Esophagus muscularis mucosa (tissue), 4 donors: Measurements from ENCODE around the gene CDON. TPM values are rescaled to one million over a fixed set of nuclear protein-coding genes. Genes with fewer than 3 reads are reported as not detected.
"Not testable (repeated sequence)": the region's sequence is repeated elsewhere in the genome, so short reads cannot be mapped to it uniquely, and the experiment has no call there.

Experiments
- DNase-seq: peaks from one replicate; pipeline ENCODE4 v3.0.0-alpha.2; 2017; ENCODE audit errors: extremely low spot score
- H3K27ac ChIP-seq, 4 donors: fragments of 200-600 bp; sonication (generic); replicated peaks in 1 of 4; 1 replicate in 3 of 4; 2 replicates in 1 of 4; pipeline ENCODE4 v1.5.1; 2016 to 2019; ENCODE audit warnings: mild to moderate bottlenecking in 1 of 4
- H3K27me3 ChIP-seq, 4 donors: fragments of 200-600 bp; sonication (generic); one replicate each; pipeline versions ENCODE4 v1.5.1 to v1.6.0; 2016 to 2019
- H3K36me3 ChIP-seq, 4 donors: fragments of 200-600 bp; sonication (generic); one replicate each; pipeline ENCODE4 v1.5.1; 2016 to 2019
- H3K4me1 ChIP-seq, 4 donors: fragments of 200-600 bp; sonication (generic); one replicate each; pipeline ENCODE4 v1.5.1; 2016 to 2019
- H3K4me3 ChIP-seq, 4 donors: fragments of 200-600 bp; sonication (generic); 1 replicate in 2 of 4; 2 replicates in 2 of 4; pipeline ENCODE4 v1.5.1; 2016 to 2019; ENCODE audit warnings: mild to moderate bottlenecking in 4 of 4, moderate library complexity in 1 of 4
- H3K9me3 ChIP-seq, 4 donors: fragments of 200-600 bp; sonication (generic); 1 replicate in 3 of 4; 2 replicates in 1 of 4; pipeline ENCODE4 v1.5.1; 2016 to 2019
- EP300 ChIP-seq: sonication (generic); formaldehyde crosslinking; IDR thresholded peaks from one replicate; pipeline ENCODE4 v1.6.1; 2017; ENCODE audit warnings: antibody characterized with exemption
- POLR2A ChIP-seq: fragments of 450-650 bp; IDR thresholded peaks from one replicate; pipeline ENCODE4 v1.6.1; 2017; ENCODE audit warnings: antibody characterized with exemption, moderate library complexity, mild to moderate bottlenecking, low read depth
- POLR2AphosphoS5 ChIP-seq, 2 donors: sonication (generic); formaldehyde crosslinking; IDR thresholded peaks; one replicate each; pipeline ENCODE4 v1.6.1; 2017; ENCODE audit warnings: antibody characterized with exemption in 2 of 2
- WGBS: methylation state at CpG from one replicate; pipeline ENCODE4 v1.1.5; 2018; 5-methylcytosine and 5-hydroxymethylcytosine counted together
- intact Hi-C: fragments of 100-400 bp; cut with DNase I; formaldehyde crosslinking; loops from one replicate; pipeline ENCODE4 v1.15.1; 2023
- total RNA-seq, 4 donors: library from RNA; depleted of rRNA; stranded (reverse); fragments of >200 nt; gene quantifications; one replicate each; pipeline versions ENCODE4 v1.1.0 to v1.2.1, GENCODE V29; 2016
- TF ChIP-seq, protein P1 (sequence below), 3 experiments: fragments of 200-600 bp in 2 of 3; fragments of 450-650 bp in 1 of 3; sonication (generic) in 2 of 3; IDR thresholded peaks; one replicate each; pipeline ENCODE4 v1.5.1; 2017 to 2019; ENCODE audit warnings: antibody characterized with exemption in 3 of 3, mild to moderate bottlenecking in 2 of 3, moderate library complexity in 1 of 3

Gene CDON
- total RNA-seq, 4 donors from 2014 or later: 16.6 to 42.7 (median 28.1) TPM

GRCh38 chr11:125918140-125918840, 144.4 kb downstream of the CDON start:
- Histone ChIP-seq H3K9me3 (no peaks in the 10 kb centered on the region), H3K4me1 (no peaks in the 10 kb centered on the region), H3K27ac (no peak overlapping the region), H3K4me3 (no peak overlapping the region), H3K27me3 (peaks cover 0 to 26% (median 0%) of the 10 kb centered on the region in 4 donors), H3K36me3 (no peaks in the 10 kb centered on the region)
- peak; percentile 84 for DNase-seq
- intact Hi-C loops: no loop called here
- TF ChIP-seq EP300: no peak
- TF ChIP-seq, protein P1, sequence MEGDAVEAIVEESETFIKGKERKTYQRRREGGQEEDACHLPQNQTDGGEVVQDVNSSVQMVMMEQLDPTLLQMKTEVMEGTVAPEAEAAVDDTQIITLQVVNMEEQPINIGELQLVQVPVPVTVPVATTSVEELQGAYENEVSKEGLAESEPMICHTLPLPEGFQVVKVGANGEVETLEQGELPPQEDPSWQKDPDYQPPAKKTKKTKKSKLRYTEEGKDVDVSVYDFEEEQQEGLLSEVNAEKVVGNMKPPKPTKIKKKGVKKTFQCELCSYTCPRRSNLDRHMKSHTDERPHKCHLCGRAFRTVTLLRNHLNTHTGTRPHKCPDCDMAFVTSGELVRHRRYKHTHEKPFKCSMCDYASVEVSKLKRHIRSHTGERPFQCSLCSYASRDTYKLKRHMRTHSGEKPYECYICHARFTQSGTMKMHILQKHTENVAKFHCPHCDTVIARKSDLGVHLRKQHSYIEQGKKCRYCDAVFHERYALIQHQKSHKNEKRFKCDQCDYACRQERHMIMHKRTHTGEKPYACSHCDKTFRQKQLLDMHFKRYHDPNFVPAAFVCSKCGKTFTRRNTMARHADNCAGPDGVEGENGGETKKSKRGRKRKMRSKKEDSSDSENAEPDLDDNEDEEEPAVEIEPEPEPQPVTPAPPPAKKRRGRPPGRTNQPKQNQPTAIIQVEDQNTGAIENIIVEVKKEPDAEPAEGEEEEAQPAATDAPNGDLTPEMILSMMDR (IDR thresholded peaks at IDR 0.05): no peak
- no peak for TF ChIP-seq POLR2A
- TF ChIP-seq POLR2AphosphoS5 (IDR thresholded peaks at IDR 0.05): no peak
- WGBS: 74% methylated on average over 13 of the region's 13 CpGs

GRCh38 chr11:125916683-125917347, 145.9 kb downstream of the CDON start:
- TF ChIP-seq, protein P1 (IDR thresholded peaks at IDR 0.05): no peak
- TF ChIP-seq POLR2AphosphoS5 (IDR thresholded peaks at IDR 0.05): no peak
- no peak for TF ChIP-seq POLR2A
- TF ChIP-seq EP300: no peak
- intact Hi-C loops: no loop called here
- no peak overlapping the region for H3K4me3 ChIP-seq
- 86% methylated on average over 12 of the region's 12 CpGs for WGBS
- H3K4me1 ChIP-seq: no peaks in the 10 kb centered on the region
- H3K27me3 ChIP-seq: peaks cover 0 to 26% (median 0%) of the 10 kb centered on the region in 4 donors
- H3K9me3 ChIP-seq: no peaks in the 10 kb centered on the region
- DNase-seq: peak; percentile 53
- no peak overlapping the region for H3K27ac ChIP-seq
- H3K36me3 ChIP-seq: no peaks in the 10 kb centered on the region

DNA sequence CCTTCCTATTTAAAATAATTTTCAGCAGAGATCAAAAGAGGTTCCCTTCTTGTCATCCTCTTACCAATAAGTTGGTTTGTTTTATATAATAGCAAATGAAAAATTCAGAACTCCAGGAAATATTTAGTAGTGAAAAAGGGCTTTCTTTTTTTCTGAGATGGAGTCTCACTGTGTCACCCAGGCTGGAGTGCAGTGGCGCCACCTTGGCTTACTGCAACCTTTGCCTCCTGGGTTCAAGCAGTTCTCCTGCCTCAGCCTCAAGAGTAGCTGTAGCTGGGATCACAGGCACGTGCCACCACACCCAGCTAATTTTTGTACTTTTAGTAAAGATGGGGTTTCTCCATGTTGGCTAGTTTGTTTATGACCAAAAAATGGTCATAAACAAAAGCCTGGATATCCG, 148.1 kb downstream of the CDON start:
- H3K4me3 ChIP-seq, H3K9me3 ChIP-seq, intact Hi-C loops, H3K36me3 ChIP-seq, H3K4me1 ChIP-seq, H3K27ac ChIP-seq: not testable (repeated sequence)
- H3K27me3 ChIP-seq: peaks cover 0 to 26% (median 0%) of the 10 kb centered on the region in 4 donors
- peak; percentile 42 for DNase-seq
- 75% methylated on average over 3 of the region's 3 CpGs for WGBS

DNA sequence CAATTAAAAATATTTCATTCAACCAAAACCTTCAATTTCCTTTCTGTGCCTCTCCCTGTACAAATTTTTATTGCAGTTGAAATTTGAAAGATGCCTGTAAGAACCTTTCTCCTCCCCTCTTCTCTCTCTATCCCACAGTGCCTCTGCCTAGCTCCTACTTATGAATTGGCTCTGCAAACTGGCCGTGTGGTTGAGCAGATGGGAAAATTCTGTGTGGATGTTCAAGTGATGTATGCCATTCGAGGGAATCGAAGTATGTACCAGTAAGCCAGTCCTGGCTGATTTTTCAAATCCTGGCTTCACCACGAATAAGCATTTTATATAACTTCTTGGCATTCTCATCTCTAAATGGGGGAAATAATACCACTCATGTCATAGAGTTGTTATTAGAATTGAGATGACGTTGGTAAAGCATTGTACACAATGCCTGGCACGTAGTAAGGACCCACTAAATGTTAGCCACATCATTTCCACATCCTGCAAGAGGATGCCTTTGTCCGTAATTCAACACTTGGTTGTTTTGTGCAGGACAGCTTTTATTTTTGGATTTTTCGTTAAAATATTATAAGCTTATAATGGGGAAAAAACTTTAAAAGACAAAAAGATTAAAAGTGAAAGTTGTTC, 152.3 kb downstream of the CDON start:
- TF ChIP-seq POLR2AphosphoS5 (IDR thresholded peaks at IDR 0.05) (no peak), POLR2A (no peak), EP300 (no peak)
- TF ChIP-seq, protein P1 (IDR thresholded peaks at IDR 0.05): no peak
- Histone ChIP-seq H3K9me3 (no peaks in the 10 kb centered on the region), H3K4me1 (no peaks in the 10 kb centered on the region), H3K36me3 (no peaks in the 10 kb centered on the region), H3K27me3 (peaks cover 0 to 33% (median under 1%) of the 10 kb centered on the region in 4 donors), H3K4me3 (no peak overlapping the region), H3K27ac (no peak overlapping the region)
- 73% methylated on average over 8 of the region's 8 CpGs for WGBS
- DNase-seq: peak; percentile 29
- intact Hi-C loops: no loop called here

Other genes with a start within 250 kb of the CDON start
- gene PATE4, start 229.6 kb downstream of the CDON start, total RNA-seq: not detected
- 1 to 10 TPM; 2.8 to 6.9 (median 4.7) TPM for gene HYLS1, start 175.2 kb downstream of the CDON start, total RNA-seq
- gene PUS3, start 159.7 kb downstream of the CDON start, total RNA-seq: 10 to 100 TPM in 1 of 4 donors, 1 to 10 TPM in 3; 7.1 to 20.2 (median 8.5) TPM
- under 1 TPM in 2 of 4 donors, not detected in 2; 0.06 to 0.17 TPM for gene DDX25, start 158.4 kb downstream of the CDON start, total RNA-seq
- gene VSIG10L2, start 116.8 kb downstream of the CDON start, total RNA-seq: under 1 TPM in 3 of 4 donors, not detected in 1; 0.33 to 0.57 (median 0.39) TPM
- 10 to 100 TPM; 15.0 to 19.9 (median 17.6) TPM for gene RPUSD4, start 148.8 kb upstream of the CDON start, total RNA-seq
- 10 to 100 TPM; 14.1 to 22.8 (median 17.9) TPM for gene FAM118B, start 148.9 kb upstream of the CDON start, total RNA-seq
- 10 to 100 TPM; 52.7 to 82.0 (median 77.7) TPM for gene SRPRA, start 206.0 kb upstream of the CDON start, total RNA-seq
- gene FOXRED1, start 206.3 kb upstream of the CDON start, total RNA-seq: 10 to 100 TPM; 10.9 to 13.1 (median 12.2) TPM
- 10 to 100 TPM in 3 of 4 donors, 1 to 10 TPM in 1; 8.3 to 14.3 (median 13.4) TPM for gene TIRAP, start 220.2 kb upstream of the CDON start, total RNA-seq
- gene DCPS, start 241.2 kb upstream of the CDON start, total RNA-seq: 10 to 100 TPM in 3 of 4 donors, 1 to 10 TPM in 1; 8.0 to 18.4 (median 14.3) TPM